ENCODE results near the gene XRCC1. TPM values are rescaled to one million over a fixed set of nuclear protein-coding genes. Genes with fewer than 3 reads are reported as not detected.
A peak's percentile ranks its signal among the peaks of the same experiment; 100 is the strongest.

XRCC1 gene
- polyA plus RNA-seq, 1 of the 3 experiments (the other 2 are of a cell fraction) = 30.3 TPM

GRCh38 chr19:43504426-43505185, 70.7 kb downstream of the XRCC1 start, which contains the start of gene PHLDB3:
Gene PHLDB3 (minus strand): TSS chr19:43504746. CDS start chr19:43504118, 628 bp downstream.
- 14% methylated on average over 28 of the region's 42 CpGs for WGBS (ENCODE audit: low lambda C conversion rate)
- DNase-seq = peak; percentile 70
- peak within 1 kb of the TSS; percentile 81 for H3K9ac ChIP-seq
- CTCF ChIA-PET = interaction anchor here (0.6 to 4.3 kb wide), 16 partner anchors 9 to 1789 kb away, joined by 3 to 42 read pairs (median 3); no protein-coding TSS in a partner anchor
- no peaks in the 10 kb centered on the region for H3K79me2 ChIP-seq (ENCODE audit: insufficient read depth)
- peak within 1 kb of the TSS; percentile 97 for H3K4me2 ChIP-seq
- POLR2A ChIA-PET = no interaction called here
- H3F3A ChIP-seq (replicated peaks; ENCODE audit: insufficient read depth) = peaks cover 10% of the 10 kb centered on the region
- H3K4me3 ChIP-seq (ENCODE audit: low read depth in 2 of 2, low read length in 1 of 2) = peak within 1 kb of the TSS; percentile 64 to 98
- H3K27me3 ChIP-seq (ENCODE audit: insufficient read depth) = no peaks in the 10 kb centered on the region
- H2AFZ ChIP-seq (ENCODE audit: low read depth) = peak within 1 kb of the TSS; percentile 96
- H3K27ac ChIP-seq (ENCODE audit: low read depth in 2 of 2, low read length in 1 of 2) = peak within 1 kb of the TSS; percentile 68
- no peaks in the 10 kb centered on the region for H4K20me1 ChIP-seq (ENCODE audit: insufficient read depth)
- H3K9me3 ChIP-seq = no peaks in the 10 kb centered on the region
- no peaks in the 10 kb centered on the region for H3K9me2 ChIP-seq
- peaks cover 3 to 4% of the 10 kb centered on the region in 2 experiments; a peak in 1 of 4 replicates for H3K4me1 ChIP-seq (ENCODE audit: control insufficient read depth in 1 of 2, insufficient read depth in 2 of 2, low read depth in 1 of 2, low read length in 1 of 2)
- H3K36me3 ChIP-seq (replicated peaks in 1 of 2; ENCODE audit: control insufficient read depth in 1 of 2, insufficient read depth in 2 of 2, low read length in 1 of 2) = peaks cover 3 to 4% of the 10 kb centered on the region in 2 experiments
- peak; percentile 35 for TF ChIP-seq CTCF (IDR thresholded peaks at IDR 0.05)
- TF ChIP-seq EZH2phosphoT487 (IDR thresholded peaks at IDR 0.05; ENCODE audit: borderline replicate concordance, low read depth) = no peak
- 0 out of 2 replicates have a peak, but pooled peaks have one; percentile 5 for TF ChIP-seq MXI1 (IDR thresholded peaks at IDR 0.05; ENCODE audit: low read depth, low read length)

GRCh38 chr19:43503501-43504425, 71.6 kb downstream of the XRCC1 start:
- CTCF ChIA-PET = interaction anchor here (0.6 to 4.3 kb wide), 14 partner anchors 8 to 1788 kb away, joined by 3 to 42 read pairs (median 3); no protein-coding TSS in a partner anchor
- Histone ChIP-seq H3F3A (replicated peaks; ENCODE audit: insufficient read depth) (peaks cover 10% of the 10 kb centered on the region), H4K20me1 (ENCODE audit: insufficient read depth) (no peaks in the 10 kb centered on the region), H3K27me3 (ENCODE audit: insufficient read depth) (no peaks in the 10 kb centered on the region), H3K36me3 (replicated peaks in 1 of 2; ENCODE audit: control insufficient read depth in 1 of 2, insufficient read depth in 2 of 2, low read length in 1 of 2) (peaks cover 3 to 4% of the 10 kb centered on the region in 2 experiments), H3K79me2 (ENCODE audit: insufficient read depth) (no peaks in the 10 kb centered on the region), H3K9me3 (no peaks in the 10 kb centered on the region), H2AFZ (ENCODE audit: low read depth) (peak overlapping the region; percentile 96), H3K9me2 (no peaks in the 10 kb centered on the region), H3K4me3 (ENCODE audit: low read depth in 2 of 2, low read length in 1 of 2) (peak overlapping the region; percentile 64 to 98), H3K9ac (peak overlapping the region; percentile 81), H3K4me2 (peak overlapping the region; percentile 97), H3K27ac (ENCODE audit: low read depth in 2 of 2, low read length in 1 of 2) (peak overlapping the region; percentile 68), H3K4me1 (ENCODE audit: control insufficient read depth in 1 of 2, insufficient read depth in 2 of 2, low read depth in 1 of 2, low read length in 1 of 2) (peaks cover 3 to 4% of the 10 kb centered on the region in 2 experiments; a peak in 1 of 4 replicates)
- POLR2A ChIA-PET = interaction anchor here (0.6 kb wide), 1 partner anchor 61 kb away, joined by 4 read pairs; no protein-coding TSS in a partner anchor
- DNase-seq = peak; percentile 99
- WGBS (ENCODE audit: low lambda C conversion rate) = 3% methylated on average over 45 of the region's 64 CpGs
- TF ChIP-seq RCOR1 (IDR thresholded peaks at IDR 0.05; ENCODE audit: low read length) = no peak
- TF ChIP-seq CTCF (IDR thresholded peaks at IDR 0.05) = no peak
- TF ChIP-seq, protein P1, sequence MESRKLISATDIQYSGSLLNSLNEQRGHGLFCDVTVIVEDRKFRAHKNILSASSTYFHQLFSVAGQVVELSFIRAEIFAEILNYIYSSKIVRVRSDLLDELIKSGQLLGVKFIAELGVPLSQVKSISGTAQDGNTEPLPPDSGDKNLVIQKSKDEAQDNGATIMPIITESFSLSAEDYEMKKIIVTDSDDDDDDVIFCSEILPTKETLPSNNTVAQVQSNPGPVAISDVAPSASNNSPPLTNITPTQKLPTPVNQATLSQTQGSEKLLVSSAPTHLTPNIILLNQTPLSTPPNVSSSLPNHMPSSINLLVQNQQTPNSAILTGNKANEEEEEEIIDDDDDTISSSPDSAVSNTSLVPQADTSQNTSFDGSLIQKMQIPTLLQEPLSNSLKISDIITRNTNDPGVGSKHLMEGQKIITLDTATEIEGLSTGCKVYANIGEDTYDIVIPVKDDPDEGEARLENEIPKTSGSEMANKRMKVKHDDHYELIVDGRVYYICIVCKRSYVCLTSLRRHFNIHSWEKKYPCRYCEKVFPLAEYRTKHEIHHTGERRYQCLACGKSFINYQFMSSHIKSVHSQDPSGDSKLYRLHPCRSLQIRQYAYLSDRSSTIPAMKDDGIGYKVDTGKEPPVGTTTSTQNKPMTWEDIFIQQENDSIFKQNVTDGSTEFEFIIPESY (IDR thresholded peaks at IDR 0.05; ENCODE audit: borderline replicate concordance, low read depth) = no peak
- TF ChIP-seq RXRA (IDR thresholded peaks at IDR 0.05; ENCODE audit: borderline replicate concordance, low read depth) = no peak
- TF ChIP-seq EZH2phosphoT487 (IDR thresholded peaks at IDR 0.05; ENCODE audit: borderline replicate concordance, low read depth) = no peak
- peak; percentile 70 for TF ChIP-seq YY1 (IDR thresholded peaks at IDR 0.05; ENCODE audit: low read depth)
- no peak for TF ChIP-seq ELF1 (IDR thresholded peaks at IDR 0.05)
- TF ChIP-seq, protein P2, sequence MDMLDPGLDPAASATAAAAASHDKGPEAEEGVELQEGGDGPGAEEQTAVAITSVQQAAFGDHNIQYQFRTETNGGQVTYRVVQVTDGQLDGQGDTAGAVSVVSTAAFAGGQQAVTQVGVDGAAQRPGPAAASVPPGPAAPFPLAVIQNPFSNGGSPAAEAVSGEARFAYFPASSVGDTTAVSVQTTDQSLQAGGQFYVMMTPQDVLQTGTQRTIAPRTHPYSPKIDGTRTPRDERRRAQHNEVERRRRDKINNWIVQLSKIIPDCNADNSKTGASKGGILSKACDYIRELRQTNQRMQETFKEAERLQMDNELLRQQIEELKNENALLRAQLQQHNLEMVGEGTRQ (IDR thresholded peaks at IDR 0.05; ENCODE audit: borderline replicate concordance, low read depth, low read length) = no peak
- TF ChIP-seq TCF12 (IDR thresholded peaks at IDR 0.05) = no peak; the same call in 1 of the 2 replicates
- peak; percentile 30 for TF ChIP-seq MXI1 (IDR thresholded peaks at IDR 0.05; ENCODE audit: low read depth, low read length)
- TF ChIP-seq, protein P3, sequence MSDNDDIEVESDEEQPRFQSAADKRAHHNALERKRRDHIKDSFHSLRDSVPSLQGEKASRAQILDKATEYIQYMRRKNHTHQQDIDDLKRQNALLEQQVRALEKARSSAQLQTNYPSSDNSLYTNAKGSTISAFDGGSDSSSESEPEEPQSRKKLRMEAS (IDR thresholded peaks at IDR 0.05; ENCODE audit: low read depth) = 0 out of 2 replicates have a peak, but pooled peaks have one; percentile 12
- no peak for TF ChIP-seq POLR2AphosphoS5 (IDR thresholded peaks at IDR 0.05; ENCODE audit: low read depth, low read length)
- peak; percentile 37 for TF ChIP-seq RAD21 (IDR thresholded peaks at IDR 0.05; ENCODE audit: low read length)
- TF ChIP-seq RFX5 (IDR thresholded peaks at IDR 0.05; ENCODE audit: low read length) = no peak
- TF ChIP-seq MEF2A (IDR thresholded peaks at IDR 0.05; ENCODE audit: borderline replicate concordance, low read depth) = no peak

All from SK-N-SH (cell line).